ENCODE results near the gene OR2S2.
"Not testable (repeated sequence)": the region's sequence is repeated elsewhere in the genome, so short reads cannot be mapped to it uniquely, and the experiment has no call there.

OR2S2 gene

DNA sequence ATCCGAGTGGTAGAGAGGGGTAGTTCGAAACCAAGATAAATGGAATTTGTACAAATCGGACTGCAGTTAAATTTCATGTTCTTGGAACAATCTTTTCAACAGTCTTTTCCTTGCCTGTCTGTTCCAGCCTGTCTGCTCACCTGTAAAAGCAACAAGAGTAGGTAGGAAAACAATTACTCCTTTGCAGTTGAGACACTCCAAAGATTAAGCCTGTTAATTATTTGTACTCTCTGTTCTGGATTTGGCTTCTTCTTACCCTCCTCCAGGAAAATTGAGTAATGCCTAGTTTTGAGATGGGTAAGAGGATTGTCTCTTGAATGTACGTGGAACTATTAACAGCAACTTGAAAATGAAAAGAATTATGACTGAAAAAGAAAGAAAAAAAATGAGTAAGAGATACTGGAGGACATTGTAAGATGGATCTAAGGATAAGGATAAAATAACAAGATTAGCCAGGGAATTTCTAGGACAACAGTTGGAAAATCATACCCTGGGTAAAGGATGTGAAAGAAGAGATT is 24.3 kb downstream of the OR2S2 start:
- no peak for DNase-seq

DNA sequence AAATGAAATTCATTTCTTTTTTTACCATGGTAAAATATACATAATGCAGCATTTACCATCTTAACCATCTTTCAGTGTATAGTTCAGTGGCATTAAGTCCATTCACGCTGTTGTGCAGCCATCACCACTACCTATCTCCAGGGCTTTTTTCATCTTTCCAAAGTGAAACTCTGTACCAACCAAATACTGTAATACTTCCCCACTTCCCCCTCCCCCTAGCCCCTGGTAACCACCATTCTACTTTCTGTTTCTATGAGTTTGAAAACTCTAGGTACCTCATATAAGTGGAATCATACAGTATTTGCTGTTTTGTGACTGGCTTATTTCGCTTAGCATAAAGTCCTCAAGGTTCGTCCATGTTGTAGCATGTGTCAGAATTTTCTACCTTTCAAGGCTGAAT is 25.2 kb downstream of the OR2S2 start:
- DNase-seq, result no peak

DNA sequence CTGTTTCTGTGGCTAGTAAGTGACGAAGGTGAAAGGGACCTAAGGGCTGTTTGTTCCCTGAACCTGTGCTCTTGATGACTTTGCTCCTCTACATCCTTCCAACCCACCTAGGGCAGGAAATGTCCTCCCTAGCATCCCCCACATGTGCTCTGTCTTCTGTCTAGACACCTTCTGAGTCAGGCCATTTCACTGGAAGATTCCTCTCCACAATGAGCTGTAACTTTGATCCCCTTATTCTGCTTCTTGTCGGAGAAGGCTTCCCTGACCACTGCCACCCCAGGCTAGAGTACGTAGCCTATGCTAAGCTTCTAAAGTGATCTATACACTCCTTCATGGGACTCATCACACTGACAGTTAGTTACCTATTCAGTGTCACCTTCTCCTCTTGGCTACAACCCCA is 27.0 kb downstream of the OR2S2 start:
- no peak for DNase-seq

DNA sequence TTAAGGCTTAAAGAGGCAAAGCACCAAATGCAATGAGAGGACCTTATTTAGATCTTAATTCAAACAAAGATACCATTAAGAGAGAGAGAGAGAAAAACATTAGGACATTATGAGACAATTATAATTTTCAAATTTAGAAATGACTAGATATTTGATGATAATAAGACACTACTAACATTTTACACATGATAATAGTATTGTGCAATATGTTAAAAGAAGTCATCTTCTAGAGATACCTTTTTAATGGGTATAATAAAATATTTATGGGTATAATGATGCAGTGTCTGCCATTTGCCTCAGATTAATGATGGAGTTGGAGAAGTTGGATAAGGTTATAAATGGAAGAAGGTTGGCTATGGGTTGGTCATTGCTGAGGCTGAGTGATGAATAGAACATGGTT is 27.4 kb downstream of the OR2S2 start:
- DNase-seq, result no peak

DNA sequence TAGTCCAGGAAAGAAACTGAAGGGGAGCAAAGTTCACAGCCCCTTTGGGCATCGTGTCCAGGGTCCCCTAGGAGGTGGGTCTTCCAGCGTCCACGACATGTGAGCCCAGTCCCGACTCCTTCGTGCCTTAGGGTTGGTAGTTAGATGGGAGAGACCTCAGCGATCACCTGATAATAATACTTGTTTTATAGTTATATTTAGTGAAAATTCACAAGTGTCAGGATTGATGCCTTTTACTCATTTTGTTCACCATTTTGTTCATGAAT is 28.6 kb downstream of the OR2S2 start:
- no peak for DNase-seq

DNA sequence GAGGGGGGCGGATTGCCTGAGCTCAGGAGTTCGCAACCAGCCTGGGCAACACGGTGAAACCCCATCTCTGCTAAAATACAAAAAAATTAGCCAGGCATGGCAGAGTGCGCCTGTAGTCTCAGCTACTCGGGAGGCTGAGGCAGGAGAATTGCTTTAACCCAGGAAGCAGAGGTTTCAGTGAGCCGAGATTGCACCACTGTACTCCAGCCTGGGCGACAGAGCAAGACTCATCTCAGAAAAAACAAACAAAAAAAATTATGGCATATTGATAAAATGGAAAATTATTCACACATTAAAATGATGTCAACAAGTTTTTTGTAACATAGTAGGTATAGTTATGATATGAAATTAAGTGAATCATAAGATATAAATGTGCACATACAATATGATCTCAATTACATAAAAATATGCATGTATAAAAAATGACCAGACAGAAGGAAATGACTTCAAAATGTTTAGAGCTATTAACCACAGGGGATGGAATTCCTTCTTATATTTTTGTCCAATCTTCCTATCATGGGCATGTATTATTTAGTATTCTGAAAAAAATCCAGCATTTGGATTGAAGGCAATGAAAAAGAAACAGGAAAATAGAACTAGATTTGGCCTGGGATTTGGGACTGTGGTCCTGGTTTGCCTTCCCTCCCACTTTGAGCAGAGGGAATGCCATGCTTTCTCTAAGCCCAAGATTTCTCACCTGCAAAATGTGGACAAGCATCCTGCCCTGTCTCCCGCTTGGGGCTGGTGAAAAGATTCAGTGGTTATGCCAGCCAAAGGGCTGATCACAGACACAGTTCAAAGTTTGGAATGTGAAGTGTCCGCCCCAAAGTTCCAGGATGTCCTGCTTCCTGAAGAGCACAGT is 29.1 kb downstream of the OR2S2 start:
- no peak for DNase-seq

DNA sequence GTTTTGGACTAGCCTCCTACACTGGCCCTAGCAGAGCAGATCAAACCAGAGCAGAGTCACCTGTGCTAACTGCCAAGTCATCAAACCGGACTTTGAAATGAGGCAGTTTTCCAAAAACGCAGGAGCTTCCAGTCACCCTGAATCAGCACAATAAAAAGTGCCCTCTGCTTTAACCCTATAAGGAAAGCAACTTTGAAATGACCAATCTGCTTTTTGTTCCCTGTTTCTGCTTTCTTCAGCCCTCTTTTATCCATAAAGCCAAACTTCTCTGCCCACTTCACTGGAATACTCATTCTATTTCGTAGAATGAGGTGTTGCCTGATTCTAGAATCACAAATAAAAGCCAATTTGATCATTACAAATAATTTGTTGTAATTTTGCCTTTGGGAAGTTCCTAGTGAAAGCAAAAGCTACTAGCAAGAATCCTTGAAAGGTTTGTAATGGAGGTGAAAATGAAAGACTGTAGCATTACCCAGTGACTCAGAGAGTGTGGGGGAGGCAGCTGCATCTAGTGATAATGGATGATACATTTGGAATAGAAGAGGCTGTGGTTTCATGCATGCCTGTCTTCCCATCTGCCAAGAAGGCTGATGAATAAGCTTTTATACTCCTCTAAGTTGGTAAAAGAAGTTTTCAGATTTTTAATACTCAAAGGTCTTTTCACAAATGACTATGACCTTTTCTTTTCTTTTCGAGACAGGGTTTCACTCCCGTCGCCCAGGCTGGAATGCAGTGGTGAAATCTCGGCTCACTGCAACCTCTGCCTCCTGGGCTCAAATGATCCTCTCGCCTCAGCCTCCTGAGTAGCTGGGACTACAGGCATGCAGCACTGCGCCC is 33.8 kb downstream of the OR2S2 start:
- DNase-seq, result no peak

DNA sequence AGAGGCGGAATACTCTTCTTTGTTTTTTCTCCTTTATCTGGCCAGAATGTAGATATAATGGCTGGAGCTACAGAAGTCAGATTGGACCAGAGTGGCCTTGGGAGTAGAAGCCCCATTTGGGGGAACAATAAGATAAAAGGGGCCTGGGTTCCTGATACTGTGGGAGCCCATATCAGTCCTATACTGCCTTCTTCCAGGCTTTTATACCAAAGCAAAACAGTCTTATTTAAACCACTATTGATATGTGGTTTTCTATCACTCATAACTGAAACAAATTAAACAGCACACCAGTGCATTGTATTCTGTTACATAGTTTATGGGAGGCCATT is 34.4 kb downstream of the OR2S2 start:
- DNase-seq, result no peak

DNA sequence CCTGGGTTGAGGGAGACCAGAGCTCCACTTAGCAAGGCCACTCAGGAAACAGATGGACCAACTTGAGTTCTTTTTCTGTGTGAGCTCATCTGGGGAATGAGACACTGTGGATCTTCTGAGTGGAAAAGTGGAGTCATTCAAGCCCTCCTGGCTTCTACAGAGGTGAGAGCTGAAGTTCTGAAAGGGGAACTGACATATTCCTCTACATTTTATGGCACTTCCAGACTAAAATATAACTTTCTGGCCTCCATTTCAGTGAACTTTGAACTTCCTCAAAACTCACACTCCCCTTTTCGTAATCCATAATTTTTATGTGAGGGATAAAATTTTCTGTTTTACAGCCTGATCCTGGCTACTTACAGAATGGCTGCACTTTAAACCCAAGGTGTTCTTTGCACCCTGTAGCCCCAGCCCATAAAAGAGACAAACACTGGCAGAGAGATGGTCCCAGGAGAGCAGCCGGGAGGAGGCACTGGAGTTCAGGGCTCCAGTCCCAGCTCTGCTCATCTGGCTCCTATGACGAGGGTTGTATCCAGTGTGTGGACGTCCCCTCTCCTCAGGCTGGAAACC is 37.8 kb downstream of the OR2S2 start:
- DNase-seq, result no peak

DNA sequence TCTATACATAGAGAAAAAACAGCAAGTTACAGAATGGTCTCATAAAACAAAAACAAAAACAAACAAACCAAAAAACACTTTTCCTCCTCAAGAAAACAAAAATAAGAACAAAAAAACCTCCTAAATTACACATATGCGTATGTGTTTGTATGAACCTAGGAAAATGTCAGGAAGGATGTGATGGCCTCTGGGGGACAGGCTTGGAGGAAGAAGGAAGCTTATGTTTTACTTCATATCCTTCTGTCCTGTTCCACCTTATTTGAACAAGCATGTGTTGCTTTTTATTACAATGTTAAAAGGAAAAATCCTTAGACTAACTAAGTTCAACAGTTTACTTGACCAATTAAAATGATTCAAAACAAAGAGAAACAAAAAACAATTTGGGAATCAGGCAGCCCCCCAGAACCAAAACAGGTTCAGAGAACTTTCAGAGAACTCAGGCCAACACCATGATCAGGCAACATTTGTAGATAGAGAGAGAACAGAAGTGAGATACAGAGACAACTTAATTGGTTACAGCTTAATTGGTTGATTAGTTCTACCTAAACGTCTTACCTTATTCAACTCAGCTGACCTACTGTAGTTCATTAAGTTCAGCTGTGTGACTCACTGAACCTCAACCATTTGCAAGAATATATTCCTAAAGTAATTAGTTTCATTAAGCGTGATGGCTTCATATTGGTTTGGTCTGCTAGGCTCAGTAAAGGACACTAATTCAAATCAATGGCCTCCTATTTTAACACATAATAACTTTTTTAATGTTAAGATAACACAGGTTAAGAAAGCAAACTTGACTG is 38.5 kb downstream of the OR2S2 start:
- no peak for DNase-seq

DNA sequence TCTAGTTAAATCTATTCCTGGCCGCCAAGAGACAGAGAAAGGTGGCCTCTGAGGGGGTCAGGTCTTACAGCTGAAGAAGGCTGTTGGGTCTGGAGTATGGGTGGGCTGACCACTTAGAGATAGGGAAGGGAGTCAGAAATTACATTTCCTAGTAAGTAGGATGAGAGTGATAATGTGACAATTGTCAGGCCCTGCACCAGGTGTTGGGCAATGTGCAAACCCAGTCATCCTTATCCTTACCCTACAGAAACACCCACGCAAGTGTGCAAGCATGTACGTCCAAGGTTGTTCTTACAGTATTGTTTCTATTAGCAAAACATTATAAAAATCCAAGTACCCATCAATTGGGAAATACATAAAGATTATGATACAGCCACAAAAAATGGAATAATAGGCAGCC is 39.2 kb downstream of the OR2S2 start:
- DNase-seq, result no peak

DNA sequence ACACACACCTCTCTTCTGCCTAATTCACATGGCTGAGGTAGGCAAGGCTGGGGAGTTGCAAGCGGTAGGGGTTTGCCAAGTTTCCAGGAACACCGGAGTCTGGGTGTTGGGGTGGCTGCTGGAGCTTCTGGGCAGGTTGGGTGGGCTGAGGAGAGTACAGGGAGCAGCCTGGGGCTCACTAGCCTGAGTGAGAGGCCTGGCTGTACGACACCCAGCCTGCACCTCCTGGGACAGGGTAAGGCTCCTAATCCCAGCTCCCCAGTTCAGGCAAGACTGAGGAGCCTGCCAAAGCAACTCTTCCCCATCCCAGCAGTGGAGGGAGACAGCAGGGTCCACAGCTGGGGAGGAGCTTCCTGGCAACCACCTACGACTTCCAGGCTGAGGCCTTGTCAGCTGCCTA is 40.7 kb downstream of the OR2S2 start:
- DNase-seq, result no peak

DNA sequence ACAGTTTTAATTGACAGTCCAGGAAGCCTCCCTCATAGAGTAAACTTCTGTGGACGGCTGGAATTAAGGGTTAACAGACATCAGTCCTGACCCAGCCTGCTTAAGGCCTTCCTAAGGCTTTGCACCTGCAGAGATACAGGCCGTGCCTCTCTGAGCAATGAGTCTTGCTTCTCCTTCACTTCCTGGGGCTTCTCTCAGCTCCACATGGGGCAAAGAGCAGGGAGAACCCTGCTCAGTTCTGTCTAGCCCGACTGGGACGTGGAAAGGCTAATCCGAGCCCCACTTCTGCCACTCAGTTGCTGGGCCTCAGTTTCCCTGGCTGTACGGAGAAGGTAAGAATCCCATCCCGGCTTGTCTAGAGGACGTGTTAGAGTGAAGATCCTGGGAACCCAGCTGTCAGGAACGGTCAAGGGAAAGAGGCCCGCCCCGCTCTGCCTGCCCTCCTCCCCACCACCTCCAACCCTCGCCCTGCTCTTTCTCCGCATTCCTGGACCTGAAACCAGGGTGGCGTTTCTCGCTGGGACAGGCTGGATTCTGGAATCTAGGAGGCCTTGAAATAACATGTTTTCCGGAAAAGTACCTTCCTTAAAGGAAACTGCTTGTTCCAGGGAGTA is 42.2 kb downstream of the OR2S2 start:
- no peak for DNase-seq

DNA sequence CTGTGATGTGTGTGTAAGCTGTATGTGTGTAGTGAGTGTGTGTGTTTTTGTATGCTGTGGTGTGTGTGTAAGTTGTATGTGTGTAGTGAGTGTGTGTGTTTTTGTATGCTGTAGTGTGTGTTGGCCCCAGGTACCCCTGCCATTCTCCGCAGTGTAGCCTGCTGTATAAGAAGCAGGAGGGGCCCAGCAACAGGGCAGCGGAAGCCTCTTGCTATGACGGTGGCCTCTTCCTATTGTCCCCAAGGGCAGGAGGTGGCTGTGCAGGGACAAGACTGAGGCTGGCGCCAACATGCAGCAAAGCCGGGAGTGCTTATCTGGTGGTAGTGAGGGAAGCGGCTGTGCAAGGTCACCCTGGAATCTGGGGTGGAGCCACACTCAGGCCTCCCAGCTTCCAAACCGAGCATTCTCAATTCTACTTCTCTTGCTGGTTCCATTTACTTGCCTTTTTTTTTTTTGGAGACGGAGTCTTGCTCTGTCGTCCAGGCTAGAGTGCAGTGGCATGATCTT is 43.6 kb downstream of the OR2S2 start:
- no peak for DNase-seq

DNA sequence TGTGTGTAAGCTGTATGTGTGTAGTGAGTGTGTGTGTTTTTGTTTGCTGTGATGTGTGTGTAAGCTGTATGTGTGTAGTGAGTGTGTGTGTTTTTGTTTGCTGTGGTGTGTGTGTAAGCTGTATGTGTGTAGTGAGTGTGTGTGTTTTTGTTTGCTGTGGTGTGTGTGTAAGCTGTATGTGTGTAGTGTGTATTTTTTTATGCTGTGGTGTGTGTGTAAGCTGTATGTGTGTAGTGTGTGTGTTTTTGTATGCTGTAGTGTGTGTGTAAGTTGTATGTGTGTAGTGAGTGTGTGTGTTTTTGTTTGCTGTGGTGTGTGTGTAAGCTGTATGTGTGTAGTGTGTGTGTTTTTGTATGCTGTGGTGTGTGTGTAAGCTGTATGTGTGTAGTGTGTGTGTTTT is 44.5 kb downstream of the OR2S2 start:
- DNase-seq, result not testable (repeated sequence)

DNA sequence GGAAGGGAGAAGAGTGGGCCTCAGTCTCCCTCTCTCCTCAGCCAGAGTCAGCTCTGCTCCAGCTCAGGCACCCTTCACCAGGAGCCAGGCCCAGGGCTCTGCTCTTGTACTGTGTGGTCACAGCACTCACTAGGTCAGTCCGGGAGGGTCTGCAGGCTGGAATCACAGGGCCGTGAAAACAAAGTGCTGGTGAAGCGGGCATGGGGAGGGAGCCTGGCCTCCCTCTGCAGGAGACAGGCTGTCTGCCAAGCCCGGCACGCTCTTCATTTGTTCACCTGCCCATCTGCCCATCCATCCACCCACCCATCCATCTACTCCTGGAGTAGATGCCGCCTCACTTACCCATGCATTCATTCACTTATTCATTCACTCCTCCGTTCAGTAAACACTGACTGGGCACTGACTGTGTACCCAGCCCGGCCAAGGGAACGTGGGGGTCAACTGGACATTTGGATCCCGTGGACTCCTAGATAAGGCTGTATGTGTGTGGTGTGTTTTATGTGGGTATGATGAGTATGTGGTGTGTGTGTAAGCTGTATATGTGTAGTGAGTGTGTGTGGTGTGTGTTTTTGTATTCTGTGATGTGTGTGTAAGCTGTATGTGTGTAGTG is 45.1 kb downstream of the OR2S2 start:
- DNase-seq, result no peak

DNA sequence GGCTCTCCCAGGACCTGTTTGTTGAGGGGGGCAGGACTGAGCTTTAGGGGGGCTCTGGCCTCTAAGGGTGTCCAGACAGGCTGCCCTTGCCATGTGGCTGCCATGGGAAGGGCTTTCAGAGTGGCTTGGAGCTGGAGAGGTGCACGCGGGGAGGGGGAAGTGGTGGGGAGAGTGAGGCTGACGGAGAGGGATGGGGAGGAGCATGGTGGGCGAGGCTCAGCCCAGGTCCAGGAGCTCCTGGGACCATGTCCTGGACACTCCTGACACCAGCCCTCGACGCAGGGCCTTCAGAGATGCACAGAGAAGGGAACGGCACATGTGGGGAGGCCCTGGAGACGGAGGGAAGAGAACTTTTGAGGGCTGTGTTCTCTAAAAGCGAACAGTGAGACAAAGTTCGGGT is 46.3 kb downstream of the OR2S2 start:
- no peak for DNase-seq

DNA sequence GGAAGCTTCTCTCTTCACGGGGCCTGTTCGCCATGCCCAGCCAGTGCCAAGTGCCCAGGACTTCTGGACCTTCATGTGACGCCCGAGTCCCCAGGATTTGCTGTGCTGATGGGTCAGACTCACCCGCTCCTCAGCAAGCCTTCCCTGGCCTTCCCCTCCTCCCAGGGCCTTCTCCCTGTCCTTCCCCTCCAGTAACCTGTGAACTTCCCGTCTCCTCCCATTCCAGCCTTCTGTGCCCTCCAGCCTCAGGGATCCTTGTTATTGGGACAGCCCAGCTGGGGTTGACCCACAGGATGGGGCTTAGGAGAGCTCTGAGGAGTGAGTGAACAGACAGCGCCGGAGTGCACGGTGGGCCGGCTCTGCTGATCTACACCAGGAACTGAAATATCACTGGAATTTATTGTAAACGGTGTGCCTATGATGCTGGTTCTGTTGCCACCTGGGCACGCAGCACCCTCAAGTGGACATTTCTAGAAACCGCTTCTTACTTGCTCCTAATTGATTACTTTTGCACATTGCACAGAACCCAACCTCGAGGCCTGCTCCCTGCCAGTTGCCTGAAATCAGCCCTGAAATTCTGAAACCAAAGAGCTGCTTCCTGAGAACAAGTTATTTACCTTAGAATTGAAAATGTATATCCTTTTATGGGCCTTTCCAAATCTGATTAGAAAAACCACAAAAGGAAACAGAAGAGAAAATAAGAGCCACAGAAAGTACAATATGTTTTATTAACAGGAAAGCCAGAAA is 47.2 kb downstream of the OR2S2 start:
- DNase-seq, result no peak

DNA sequence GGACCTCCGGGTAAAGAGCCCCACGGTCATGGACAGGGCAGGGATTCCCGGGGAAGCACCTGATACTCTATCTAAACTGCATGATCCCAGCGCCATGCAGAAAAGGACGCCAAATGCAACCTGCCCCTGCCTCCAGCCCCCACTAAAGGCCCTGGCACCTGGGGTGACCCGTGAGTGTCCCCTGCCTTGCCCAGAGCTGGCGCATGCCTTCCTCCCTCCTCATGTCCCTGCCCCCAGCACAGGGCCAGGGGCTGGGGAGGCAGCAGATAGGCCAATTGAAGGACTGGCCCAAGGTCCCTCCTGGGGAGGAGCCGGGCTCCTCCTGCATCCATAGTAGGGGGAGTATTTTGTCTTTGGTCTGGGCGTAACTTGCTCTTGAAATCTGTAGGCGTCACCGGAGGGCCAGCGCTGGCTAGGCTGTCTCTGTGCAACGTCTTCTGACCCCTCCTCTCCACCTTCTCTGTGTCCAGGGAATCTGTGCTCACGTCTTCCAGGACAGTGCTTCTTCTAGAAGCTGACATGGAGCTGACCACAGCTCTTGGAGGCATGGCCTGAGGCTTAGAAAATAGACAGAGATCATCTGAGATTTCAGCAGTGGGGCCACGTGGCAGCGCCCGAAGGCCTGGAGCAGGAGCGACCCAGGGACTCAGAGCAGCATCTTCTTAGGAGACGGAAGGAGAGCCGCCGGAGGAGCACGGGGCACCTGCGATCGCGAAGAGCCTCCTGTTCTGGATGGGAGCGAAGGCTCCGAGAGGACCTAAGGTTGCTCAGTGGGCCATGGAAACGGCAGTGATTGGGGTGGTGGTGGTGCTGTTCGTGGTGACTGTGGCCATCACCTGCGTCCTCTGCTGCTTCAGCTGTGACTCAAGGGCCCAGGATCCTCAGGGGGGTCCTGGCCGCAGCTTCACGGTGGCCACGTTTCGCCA is 48.0 kb downstream of the OR2S2 start:
- DNase-seq, result no peak

DNA sequence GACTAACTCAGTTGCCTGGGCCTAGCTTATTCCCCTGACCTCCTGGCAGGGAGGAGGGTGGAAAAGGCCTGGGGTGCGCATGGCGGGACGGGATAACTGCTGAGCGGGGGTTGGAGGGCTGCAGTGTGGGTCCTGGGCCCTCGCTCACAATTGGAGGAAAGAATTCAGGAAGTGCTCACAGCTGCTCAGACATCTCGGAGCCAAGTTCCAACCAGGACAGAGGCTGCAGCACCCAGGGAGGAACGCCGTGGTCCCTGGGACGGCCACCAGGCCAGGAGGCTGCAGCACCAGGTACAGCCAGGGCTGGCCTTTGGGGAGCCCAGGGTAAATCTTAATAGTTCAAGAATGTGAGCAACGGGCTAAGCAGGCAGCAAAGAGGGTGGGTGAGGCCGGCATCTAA is 48.7 kb downstream of the OR2S2 start, which contains the start of gene SPAAR:
TSS of gene SPAAR (plus strand) at position 217 of the 400 bp plus-strand sequence. CDS start 974 bp downstream, outside the sequence.
- DNase-seq, result no peak
